IPS DF 6.9 (cell line): ENCODE measurements around the gene SIKE1.

ENCODE experiments used
- DNase-seq: peaks from one replicate; pipeline ENCODE4 v3.0.0-alpha.2; 2013; ENCODE audit warnings: low read depth, low spot score
- H3K27ac ChIP-seq: one replicate; pipeline ENCODE4 v1.5.1; 2013; ENCODE audit warnings: low read length, control low read depth
- H3K27me3 ChIP-seq: 2 replicates; pipeline ENCODE4 v1.6.1; 2013; ENCODE audit warnings: mild to moderate bottlenecking, low read length; ENCODE audit not compliant: control insufficient read depth, insufficient read depth
- H3K36me3 ChIP-seq: 2 replicates; pipeline ENCODE4 v1.6.1; 2013; ENCODE audit warnings: low read length; ENCODE audit not compliant: control insufficient read depth, insufficient read depth
- H3K4me1 ChIP-seq: 2 replicates; pipeline ENCODE4 v1.6.1; 2013; ENCODE audit warnings: low read length; ENCODE audit not compliant: control insufficient read depth, insufficient read depth
- H3K4me3 ChIP-seq: 2 replicates; pipeline ENCODE4 v1.5.1; 2013; ENCODE audit warnings: mild to moderate bottlenecking, low read length
- H3K9me3 ChIP-seq: 2 replicates; pipeline ENCODE4 v1.6.1; 2013; ENCODE audit warnings: low read length, inconsistent platforms; ENCODE audit not compliant: control insufficient read depth, insufficient read depth
- WGBS: extraction: QIAGEN DNeasy Blood & Tissue Kit; methylation state at CpG from one replicate; pipeline ENCODE4 v1.1.7; 2013; ENCODE audit warnings: mixed read lengths, missing lambda C conversion rate; ENCODE audit not compliant: insufficient read length, insufficient coverage; 5-methylcytosine and 5-hydroxymethylcytosine counted together

Gene SIKE1

GRCh38 chr1:114735479-114735878, 45.0 kb downstream of the SIKE1 start:
- Histone ChIP-seq H3K27ac (no peak overlapping the region), H3K9me3 (no peaks in the 10 kb centered on the region), H3K4me3 (no peak overlapping the region), H3K36me3 (peaks cover 25% of the 10 kb centered on the region; the same call in 1 of the 2 replicates), H3K27me3 (no peaks in the 10 kb centered on the region), H3K4me1 (no peaks in the 10 kb centered on the region)
- no peak for DNase-seq
- WGBS = no CpG with 5 or more reads among the region's 1 CpG

GRCh38 chr1:114729782-114730181, 50.7 kb downstream of the SIKE1 start:
- no peaks in the 10 kb centered on the region for H3K4me1 ChIP-seq
- no CpG with 5 or more reads among the region's 1 CpG for WGBS
- no peak overlapping the region for H3K27ac ChIP-seq
- DNase-seq = no peak
- H3K27me3 ChIP-seq = no peaks in the 10 kb centered on the region
- H3K4me3 ChIP-seq = no peak overlapping the region
- H3K36me3 ChIP-seq = peaks cover 21% of the 10 kb centered on the region; the same call in 1 of the 2 replicates
- no peaks in the 10 kb centered on the region for H3K9me3 ChIP-seq

- Histone ChIP-seq H3K9me3 (no peaks in the 10 kb centered on the region), H3K4me3 (no peak overlapping the region), H3K27me3 (no peaks in the 10 kb centered on the region), H3K4me1 (no peaks in the 10 kb centered on the region), H3K36me3 (peaks cover 27% of the 10 kb centered on the region; the same call in 1 of the 2 replicates), H3K27ac (no peak overlapping the region)
- WGBS = no CpG with 5 or more reads among the region's 2 CpGs
- DNase-seq = no peak
These were observed 51.9 kb downstream of the SIKE1 start for GRCh38 chr1:114728553-114728952.

DNA sequence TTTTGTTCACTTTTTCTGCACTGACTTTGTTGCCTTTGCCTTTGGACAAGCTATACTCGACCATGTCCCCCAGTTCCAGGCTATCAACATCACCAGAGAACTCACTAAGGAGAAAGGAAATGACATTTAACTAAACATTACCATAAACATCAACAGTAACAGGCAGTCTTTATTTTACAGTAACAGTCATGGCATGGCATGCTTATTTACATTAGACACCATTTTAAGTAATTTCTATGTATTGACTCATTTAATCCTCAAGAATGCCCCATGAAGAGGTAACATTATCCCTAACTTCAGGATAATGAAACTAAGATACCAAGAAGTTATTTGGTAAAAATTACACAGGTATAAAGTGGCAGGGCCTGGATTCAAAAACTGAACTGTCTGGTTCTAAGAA, 55.3 kb downstream of the SIKE1 start:
- no CpG with 5 or more reads among the region's 1 CpG for WGBS
- Histone ChIP-seq H3K4me3 (no peak overlapping the region), H3K27ac (no peak overlapping the region), H3K9me3 (no peaks in the 10 kb centered on the region), H3K36me3 (peaks cover 24% of the 10 kb centered on the region; the same call in 1 of the 2 replicates), H3K4me1 (no peaks in the 10 kb centered on the region), H3K27me3 (no peaks in the 10 kb centered on the region)
- no peak for DNase-seq

GRCh38 chr1:114723915-114724314, 56.6 kb downstream of the SIKE1 start:
- H3K27ac ChIP-seq = no peak overlapping the region
- H3K4me3 ChIP-seq = no peak overlapping the region
- no CpG with 5 or more reads among the region's 1 CpG for WGBS
- no peaks in the 10 kb centered on the region for H3K27me3 ChIP-seq
- DNase-seq = no peak
- peaks cover 27% of the 10 kb centered on the region; the same call in 1 of the 2 replicates for H3K36me3 ChIP-seq
- no peaks in the 10 kb centered on the region for H3K9me3 ChIP-seq
- no peaks in the 10 kb centered on the region for H3K4me1 ChIP-seq

GRCh38 chr1:114723457-114723856, 57.0 kb downstream of the SIKE1 start:
- Histone ChIP-seq H3K27ac (no peak overlapping the region), H3K4me3 (no peak overlapping the region), H3K36me3 (peaks cover 32% of the 10 kb centered on the region; the same call in 1 of the 2 replicates), H3K9me3 (no peaks in the 10 kb centered on the region), H3K27me3 (no peaks in the 10 kb centered on the region), H3K4me1 (no peaks in the 10 kb centered on the region)
- no peak for DNase-seq
- WGBS = no CpG with 5 or more reads among the region's 1 CpG

- peaks cover 30% of the 10 kb centered on the region; the same call in 1 of the 2 replicates for H3K36me3 ChIP-seq
- no CpG with 5 or more reads among the region's 4 CpGs for WGBS
- no peak overlapping the region for H3K4me3 ChIP-seq
These were observed 60.0 kb downstream of the SIKE1 start for GRCh38 chr1:114720492-114720891.

More at GRCh38 chr1:114720492-114720891, 60.0 kb downstream of the SIKE1 start:
- Histone ChIP-seq H3K9me3 (no peaks in the 10 kb centered on the region), H3K27ac (no peak overlapping the region), H3K4me1 (no peaks in the 10 kb centered on the region), H3K27me3 (no peaks in the 10 kb centered on the region)
- no peak for DNase-seq
